Measurements from ENCODE around the gene MTMR12. TPM values are rescaled to one million over a fixed set of nuclear protein-coding genes. Genes with fewer than 3 reads are reported as not detected.

MTMR12 gene
- total and polyA plus RNA-seq, 12 donors, result 5.4 to 27.2 (median 19.2) TPM

GRCh38 chr5:32190095-32190494, 122.6 kb downstream of the MTMR12 start:
- Histone ChIP-seq H3K36me3 (no peaks in the 10 kb centered on the region), H3K4me3 (no peak overlapping the region), H3K27ac (peak overlapping the region in 8 of 10 donors; percentile 21 to 52 (median 40)), H3K27me3 (no peaks in the 10 kb centered on the region), H3K4me1 (peaks cover 0 to 20% (median 14%) of the 10 kb centered on the region in 9 donors), H3K9me3 (peaks cover 0 to 14% (median 8%) of the 10 kb centered on the region in 11 donors)
- DNase-seq, result peak; percentile 41 to 64
- WGBS, 2 donors, result 44 to 55% methylated on average over 5 of the region's 5 CpGs
- ATAC-seq, result peak; percentile 67 to 95 (median 86)
- TF ChIP-seq CTCF (IDR thresholded peaks at IDR 0.05), result no peak
- intact Hi-C loops (cut with DNase I), result no loop called here

- Histone ChIP-seq H3K4me3 (no peak overlapping the region), H3K27me3 (no peaks in the 10 kb centered on the region), H3K4me1 (peaks cover 0 to 4% (median 0%) of the 10 kb centered on the region in 9 donors), H3K36me3 (no peaks in the 10 kb centered on the region), H3K9me3 (peaks cover 0 to 14% (median 8%) of the 10 kb centered on the region in 11 donors), H3K27ac (no peak overlapping the region)
- DNase-seq (no peak), ATAC-seq (no peak)
- intact Hi-C loops (cut with DNase I), result no loop called here
- no peak for TF ChIP-seq CTCF (IDR thresholded peaks at IDR 0.05)
These were observed 125.1 kb downstream of the MTMR12 start for GRCh38 chr5:32187675-32188074.

- DNase-seq, result no peak
- no peak for TF ChIP-seq CTCF (IDR thresholded peaks at IDR 0.05)
- peaks cover 0 to 5% (median 0%) of the 10 kb centered on the region in 9 donors for H3K4me1 ChIP-seq
- WGBS, 2 donors, result 44 to 52% methylated on average over 5 of the region's 5 CpGs
- no peak overlapping the region for H3K4me3 ChIP-seq
- H3K36me3 ChIP-seq, result no peaks in the 10 kb centered on the region
- peaks cover 0 to 5% (median 2%) of the 10 kb centered on the region in 11 donors for H3K9me3 ChIP-seq
- H3K27ac ChIP-seq, result no peak overlapping the region
- H3K27me3 ChIP-seq, result no peaks in the 10 kb centered on the region
- peak; percentile 33 to 93 (median 58) for ATAC-seq
- intact Hi-C loops (cut with DNase I), result no loop called here
These were observed 130.2 kb downstream of the MTMR12 start for GRCh38 chr5:32182463-32183063.

Other genes starting within 250 kb of the MTMR12 start
- gene GOLPH3, start 138.6 kb downstream of the MTMR12 start, total RNA-seq, result 10 to 100 TPM; 33.7 to 69.5 (median 40.4) TPM
- 10 to 100 TPM; 23.2 to 29.1 TPM for gene GOLPH3, start 138.6 kb downstream of the MTMR12 start, polyA plus RNA-seq
- gene ZFR, start 131.8 kb upstream of the MTMR12 start, total RNA-seq, result 10 to 100 TPM; 56.2 to 78.6 (median 60.6) TPM
- 10 to 100 TPM; 26.8 to 31.3 TPM for gene ZFR, start 131.8 kb upstream of the MTMR12 start, polyA plus RNA-seq